H9 (cell line): ENCODE results near the gene VPS13C. TPM values are rescaled to one million over a fixed set of nuclear protein-coding genes. Genes with fewer than 3 reads are reported as not detected.

Experiments used
- DNase-seq: peaks from one replicate; pipeline ENCODE4 v3.0.0-alpha.2; 2017
- H2AFZ ChIP-seq: one replicate; pipeline ENCODE4 v1.6.1; 2013; ENCODE audit warnings: mild to moderate bottlenecking, low read length, control low read depth, moderate library complexity
- H2AK5ac ChIP-seq: 2 replicates; pipeline ENCODE4 v1.6.1; 2013; ENCODE audit warnings: low read length, control low read depth, mixed read lengths; ENCODE audit not compliant: insufficient read length
- H2BK120ac ChIP-seq: one replicate; pipeline ENCODE4 v1.6.1; 2013; ENCODE audit warnings: low read depth, mild to moderate bottlenecking, low read length, control low read depth, inconsistent platforms; ENCODE audit not compliant: poor library complexity, severe bottlenecking
- H2BK12ac ChIP-seq: 2 replicates; pipeline ENCODE4 v1.6.1; 2013; ENCODE audit warnings: low read length, control low read depth, mixed read lengths, low read depth; ENCODE audit not compliant: insufficient read length
- H2BK15ac ChIP-seq: 2 replicates; pipeline ENCODE4 v1.6.1; 2013; ENCODE audit warnings: low read depth, low read length, control low read depth
- H2BK20ac ChIP-seq: one replicate; pipeline ENCODE4 v1.6.1; 2013; ENCODE audit warnings: low read depth, mild to moderate bottlenecking, low read length, control low read depth, inconsistent platforms; ENCODE audit not compliant: poor library complexity, severe bottlenecking
- H2BK5ac ChIP-seq: 2 replicates; pipeline ENCODE4 v1.6.1; 2013; ENCODE audit warnings: low read length, control low read depth, mixed read lengths; ENCODE audit not compliant: insufficient read length
- H3K14ac ChIP-seq: 2 replicates; pipeline ENCODE4 v1.6.1; 2013; ENCODE audit warnings: low read length, control low read depth; ENCODE audit not compliant: insufficient read depth
- H3K18ac ChIP-seq: 2 replicates; pipeline ENCODE4 v1.6.1; 2013; ENCODE audit warnings: low read depth, mild to moderate bottlenecking, mixed read lengths, low read length, control low read depth; ENCODE audit not compliant: insufficient read length
- H3K23ac ChIP-seq: 2 replicates; pipeline ENCODE4 v1.6.1; 2013; ENCODE audit warnings: low read length, control low read depth, mixed read lengths, low read depth; ENCODE audit not compliant: insufficient read length
- H3K23me2 ChIP-seq: 2 replicates; pipeline ENCODE4 v1.6.1; 2013; ENCODE audit warnings: low read depth, mild to moderate bottlenecking, mixed read lengths, low read length, control low read depth; ENCODE audit not compliant: insufficient read length, poor library complexity, severe bottlenecking
- H3K27ac ChIP-seq: 2 replicates; pipeline ENCODE4 v1.5.1; 2013; ENCODE audit warnings: low read length, control low read depth, mixed read lengths, low read depth; ENCODE audit not compliant: insufficient read length
- H3K27me3 ChIP-seq: 2 replicates; pipeline ENCODE4 v1.6.1; 2013; ENCODE audit warnings: low read length, control low read depth, inconsistent platforms; ENCODE audit not compliant: insufficient read depth
- H3K4ac ChIP-seq: 2 replicates; pipeline ENCODE4 v1.6.1; 2013; ENCODE audit warnings: low read depth, mild to moderate bottlenecking, control low read depth, inconsistent platforms, low read length, moderate library complexity
- H3K4me1 ChIP-seq: 2 replicates; pipeline ENCODE4 v1.6.1; 2013; ENCODE audit warnings: low read length, control low read depth, inconsistent platforms; ENCODE audit not compliant: insufficient read depth
- H3K4me2 ChIP-seq: 2 replicates; pipeline ENCODE4 v1.6.1; 2013; ENCODE audit warnings: low read length, control low read depth, mixed read lengths; ENCODE audit not compliant: insufficient read length, insufficient read depth
- H3K56ac ChIP-seq: 2 replicates; pipeline ENCODE4 v1.6.1; 2013; ENCODE audit warnings: low read depth, mild to moderate bottlenecking, mixed read lengths, low read length, control low read depth; ENCODE audit not compliant: insufficient read length
- H3K79me1 ChIP-seq: 2 replicates; pipeline ENCODE4 v1.6.1; 2013; ENCODE audit warnings: low read depth, mild to moderate bottlenecking, moderate library complexity, low read length, control low read depth, inconsistent platforms; ENCODE audit not compliant: insufficient read depth, poor library complexity, severe bottlenecking
- H3K79me2 ChIP-seq: 2 replicates; pipeline ENCODE4 v1.6.1; 2013; ENCODE audit warnings: low read length, control low read depth, inconsistent platforms; ENCODE audit not compliant: insufficient read depth
- H3K9ac ChIP-seq: 2 replicates; pipeline ENCODE4 v1.6.1; 2013; ENCODE audit warnings: low read length, control low read depth, mixed read lengths; ENCODE audit not compliant: insufficient read length; ENCODE audit errors: extremely low read depth
- H3K9me3 ChIP-seq: one replicate; pipeline ENCODE4 v1.6.1; 2013; ENCODE audit warnings: low read depth, low read length, inconsistent platforms; ENCODE audit not compliant: control insufficient read depth
- H3T11ph ChIP-seq: one replicate; pipeline ENCODE4 v1.6.1; 2013; ENCODE audit warnings: mild to moderate bottlenecking, low read length, control low read depth, inconsistent platforms
- H4K20me1 ChIP-seq: one replicate; pipeline ENCODE4 v1.6.1; 2013; ENCODE audit not compliant: control insufficient read depth, insufficient read length, insufficient read depth
- H4K5ac ChIP-seq: 2 replicates; pipeline ENCODE4 v1.6.1; 2013; ENCODE audit warnings: low read depth, mild to moderate bottlenecking, mixed read lengths, low read length, control low read depth; ENCODE audit not compliant: insufficient read length
- H4K8ac ChIP-seq: replicated peaks from 2 replicates; pipeline ENCODE4 v1.6.1; 2013; ENCODE audit warnings: low read length, control low read depth, mixed read lengths, low read depth; ENCODE audit not compliant: insufficient read length
- H4K91ac ChIP-seq: 2 replicates; pipeline ENCODE4 v1.6.1; 2013; ENCODE audit warnings: low read depth, mild to moderate bottlenecking, moderate library complexity, mixed read lengths, low read length, control low read depth; ENCODE audit not compliant: insufficient read length
- H3K27ac Mint-ChIP-seq, 3 experiments: 2 replicates in 2 of 3; 3 replicates in 1 of 3; pipeline ENCODE4 v1.8.0; 2020 to 2021; ENCODE audit warnings: mixed read lengths in 3 of 3, mild to moderate bottlenecking in 1 of 3, moderate library complexity in 1 of 3
- H3K27me3 Mint-ChIP-seq: 2 replicates; pipeline ENCODE4 v1.8.0; 2021; ENCODE audit warnings: low read depth, mild to moderate bottlenecking, moderate library complexity, mixed read lengths
- H3K36me3 Mint-ChIP-seq, 3 experiments: 2 replicates in 2 of 3; 3 replicates in 1 of 3; pipeline ENCODE4 v1.8.0; 2020 to 2021; ENCODE audit warnings: low read depth in 3 of 3, mixed read lengths in 3 of 3; ENCODE audit not compliant: insufficient read depth in 1 of 3
- H3K4me1 Mint-ChIP-seq, 2 experiments: 2 replicates each; pipeline ENCODE4 v1.8.0; 2020; ENCODE audit warnings: mixed read lengths in 2 of 2
- H3K4me3 Mint-ChIP-seq, 2 experiments: 2 replicates in 1 of 2; 3 replicates in 1 of 2; pipeline ENCODE4 v1.8.0; 2020 to 2021; ENCODE audit warnings: mild to moderate bottlenecking in 2 of 2, mixed read lengths in 2 of 2, moderate library complexity in 1 of 2
- H3K9me3 Mint-ChIP-seq, 2 experiments: 2 replicates in 1 of 2; 3 replicates in 1 of 2; pipeline ENCODE4 v1.8.0; 2020; ENCODE audit warnings: mild to moderate bottlenecking in 2 of 2, mixed read lengths in 2 of 2, moderate library complexity in 1 of 2
- CTCF ChIP-seq: fragments of 200-600 bp; sonication (generic); conservative IDR thresholded peaks from 3 replicates; pipeline ENCODE4 v1.8.0; 2021; ENCODE audit warnings: antibody characterized with exemption, mild to moderate bottlenecking
- total RNA-seq: library from RNA; stranded (reverse); gene quantifications from 2 replicates; pipeline ENCODE4 v1.2.1, GENCODE V29; 2021

The VPS13C gene
- total RNA-seq, 1 experiment from 2014 or later = 14.2 TPM

GRCh38 chr15:61929452-61929851 lies 130.8 kb downstream of the VPS13C start:
- Histone ChIP-seq H3K18ac (no peak overlapping the region), H3T11ph (no peak overlapping the region), H2AK5ac (no peak overlapping the region), H3K4me2 (no peak overlapping the region), H3K79me2 (no peaks in the 10 kb centered on the region), H2BK120ac (no peak overlapping the region), H2BK15ac (no peak overlapping the region), H2BK5ac (no peak overlapping the region), H3K27ac (no peak overlapping the region), H2BK12ac (no peak overlapping the region), H3K79me1 (no peaks in the 10 kb centered on the region), H4K91ac (no peak overlapping the region), H3K4ac (no peak overlapping the region), H3K9me3 (no peaks in the 10 kb centered on the region), H4K5ac (no peak overlapping the region), H2BK20ac (no peak overlapping the region), H3K4me1 (0 out of 2 replicates have a peak, but pooled peaks cover 1% of the 10 kb centered on the region), H3K23me2 (no peaks in the 10 kb centered on the region), H3K9ac (no peak overlapping the region), H3K14ac (no peak overlapping the region), H4K8ac (no peak overlapping the region), H4K20me1 (no peaks in the 10 kb centered on the region), H3K23ac (no peak overlapping the region), H2AFZ (no peak overlapping the region), H3K27me3 (no peaks in the 10 kb centered on the region), H3K56ac (no peak overlapping the region)
- TF ChIP-seq CTCF = no peak
- Mint-ChIP-seq H3K36me3 (no peaks in the 10 kb centered on the region; a peak in 1 of 7 replicates), H3K27me3 (no peaks in the 10 kb centered on the region), H3K4me1 (no peaks in the 10 kb centered on the region), H3K4me3 (no peak overlapping the region), H3K9me3 (no peaks in the 10 kb centered on the region), H3K27ac (no peak overlapping the region)
- DNase-seq = no peak
